Measurements from ENCODE around the gene ITGA8. TPM values are rescaled to one million over a fixed set of nuclear protein-coding genes. Genes with fewer than 3 reads are reported as not detected.

The ITGA8 gene
- total RNA-seq, 3 donors from 2014 or later (not counting 1 experiment from before 2014, with no cell fraction given) = not detected

- no peak for TF ChIP-seq CTCF (IDR thresholded peaks at IDR 0.05)
- no peaks in the 10 kb centered on the region for H3K36me3 ChIP-seq (ENCODE audit: control insufficient read depth, insufficient read depth, low read length)
- 100% methylated on average over 2 of the region's 2 CpGs for WGBS (ENCODE audit: insufficient coverage)
- no peaks in the 10 kb centered on the region for H3K4me1 ChIP-seq (ENCODE audit: control insufficient read depth, insufficient read depth, low read length)
- no peaks in the 10 kb centered on the region for H3K9me3 Mint-ChIP-seq
- H3K27ac ChIP-seq (ENCODE audit: low read length) = no peak overlapping the region
- ATAC-seq (no peak), DNase-seq (no peak)
- no peaks in the 10 kb centered on the region for H3K36me3 Mint-ChIP-seq
- H3K27me3 Mint-ChIP-seq (ENCODE audit: low read depth in 2 of 2) = peaks cover 0 to 5% of the 10 kb centered on the region in 2 donors
- no peak overlapping the region for H3K4me3 ChIP-seq (ENCODE audit: low read length)
- H3K27ac Mint-ChIP-seq = no peak overlapping the region
- no peaks in the 10 kb centered on the region for H3K9me3 ChIP-seq (ENCODE audit: control insufficient read depth, insufficient read depth, low read length)
- intact Hi-C loops (cut with micrococcal nuclease) = no loop called here
- no peaks in the 10 kb centered on the region for H3K4me1 Mint-ChIP-seq
- no peak overlapping the region for H3K4me3 Mint-ChIP-seq
- no peaks in the 10 kb centered on the region for H3K27me3 ChIP-seq (ENCODE audit: control insufficient read depth, insufficient read depth, low read length)
Observed at GRCh38 chr10:15609246-15609645, 110.5 kb downstream of the ITGA8 start.

GRCh38 chr10:15606377-15606776, 113.3 kb downstream of the ITGA8 start:
- Mint-ChIP-seq H3K27ac (no peak overlapping the region), H3K9me3 (no peaks in the 10 kb centered on the region), H3K36me3 (no peaks in the 10 kb centered on the region), H3K4me1 (no peaks in the 10 kb centered on the region), H3K4me3 (no peak overlapping the region), H3K27me3 (ENCODE audit: low read depth in 2 of 2) (peaks cover 0 to 9% of the 10 kb centered on the region in 2 donors)
- no peak for TF ChIP-seq CTCF (IDR thresholded peaks at IDR 0.05)
- WGBS (ENCODE audit: insufficient coverage) = 80% methylated on average over 3 of the region's 4 CpGs
- no peaks in the 10 kb centered on the region for H3K9me3 ChIP-seq (ENCODE audit: control insufficient read depth, insufficient read depth, low read length)
- DNase-seq (no peak), ATAC-seq (no peak)
- H3K27ac ChIP-seq (ENCODE audit: low read length) = no peak overlapping the region
- H3K4me1 ChIP-seq (ENCODE audit: control insufficient read depth, insufficient read depth, low read length) = no peaks in the 10 kb centered on the region
- intact Hi-C loops (cut with micrococcal nuclease) = no loop called here
- H3K27me3 ChIP-seq (ENCODE audit: control insufficient read depth, insufficient read depth, low read length) = no peaks in the 10 kb centered on the region
- H3K36me3 ChIP-seq (ENCODE audit: control insufficient read depth, insufficient read depth, low read length) = no peaks in the 10 kb centered on the region
- H3K4me3 ChIP-seq (ENCODE audit: low read length) = no peak overlapping the region

- no peaks in the 10 kb centered on the region for H3K4me1 Mint-ChIP-seq
- intact Hi-C loops (cut with micrococcal nuclease) = no loop called here
- 90% methylated on average over 5 of the region's 6 CpGs for WGBS (ENCODE audit: insufficient coverage)
Observed at GRCh38 chr10:15605740-15606369, 113.9 kb downstream of the ITGA8 start.

More at GRCh38 chr10:15605740-15606369, 113.9 kb downstream of the ITGA8 start:
- no peaks in the 10 kb centered on the region for H3K36me3 ChIP-seq (ENCODE audit: control insufficient read depth, insufficient read depth, low read length)
- ATAC-seq = no peak
- no peaks in the 10 kb centered on the region for H3K4me1 ChIP-seq (ENCODE audit: control insufficient read depth, insufficient read depth, low read length)
- no peak overlapping the region for H3K27ac ChIP-seq (ENCODE audit: low read length)
- no peak for DNase-seq
- peaks cover 0 to 9% of the 10 kb centered on the region in 2 donors for H3K27me3 Mint-ChIP-seq (ENCODE audit: low read depth in 2 of 2)
- H3K4me3 ChIP-seq (ENCODE audit: low read length) = no peak overlapping the region
- no peaks in the 10 kb centered on the region for H3K9me3 ChIP-seq (ENCODE audit: control insufficient read depth, insufficient read depth, low read length)
- no peaks in the 10 kb centered on the region for H3K36me3 Mint-ChIP-seq
- TF ChIP-seq CTCF (IDR thresholded peaks at IDR 0.05) = no peak
- no peaks in the 10 kb centered on the region for H3K9me3 Mint-ChIP-seq
- no peaks in the 10 kb centered on the region for H3K27me3 ChIP-seq (ENCODE audit: control insufficient read depth, insufficient read depth, low read length)
- H3K27ac Mint-ChIP-seq = no peak overlapping the region
- no peak overlapping the region for H3K4me3 Mint-ChIP-seq
